ENCODE results near the gene YY1.

YY1 gene

GRCh38 chr14:100298551-100299237 is 59.8 kb downstream of the YY1 start:
- no peak for TF ChIP-seq CTCF (conservative IDR thresholded peaks at IDR 0.05)
- H3K27ac ChIP-seq = no peak overlapping the region

GRCh38 chr14:100299238-100299560 is 60.3 kb downstream of the YY1 start:
- H3K27ac ChIP-seq = no peak overlapping the region
- no peak for TF ChIP-seq CTCF (conservative IDR thresholded peaks at IDR 0.05)

DNA sequence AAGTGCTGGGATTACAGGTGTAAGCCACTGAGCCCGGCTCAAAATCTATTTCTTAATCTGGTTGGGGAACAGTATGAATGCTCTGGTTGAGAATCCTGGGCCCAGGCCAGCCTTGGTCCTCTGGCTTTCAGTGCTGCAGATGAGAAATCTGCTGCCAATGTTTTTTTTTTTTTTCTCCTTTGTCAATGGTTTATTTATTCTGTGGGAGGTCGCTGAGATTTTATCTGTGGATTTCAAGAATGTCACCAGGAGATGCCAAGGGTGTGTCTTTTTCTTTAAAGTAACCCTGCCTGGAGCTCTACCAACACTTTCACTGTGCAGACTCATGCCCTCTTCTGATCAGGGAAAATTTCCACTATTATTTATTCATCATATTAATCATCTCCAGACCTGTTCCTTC is 63.7 kb downstream of the YY1 start:
- H3K27ac ChIP-seq = peak overlapping the region; percentile 86
- no peak for TF ChIP-seq CTCF (conservative IDR thresholded peaks at IDR 0.05)

DNA sequence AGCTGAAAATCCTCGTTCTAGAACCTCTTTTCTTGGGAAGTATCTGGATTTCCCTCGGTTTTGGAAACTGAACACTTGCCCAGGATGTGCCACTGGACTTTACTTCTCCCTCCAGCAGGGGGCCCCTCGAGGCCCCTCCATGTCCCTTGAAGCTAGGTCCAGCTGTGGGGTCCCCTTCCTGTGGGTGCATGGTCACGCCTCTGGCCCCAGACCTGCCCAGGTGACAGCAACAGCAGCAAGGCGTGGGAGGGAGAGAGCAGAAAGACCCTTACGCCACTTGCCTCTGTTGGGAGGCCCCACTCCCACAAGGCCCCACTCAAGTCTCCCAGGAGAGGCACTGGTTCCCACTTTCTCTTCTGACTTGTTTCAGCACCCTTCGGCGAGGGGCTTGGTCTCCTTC is 64.2 kb downstream of the YY1 start:
- peak overlapping the region; percentile 86 for H3K27ac ChIP-seq
- peak; percentile 59 for TF ChIP-seq CTCF (conservative IDR thresholded peaks at IDR 0.05)

DNA sequence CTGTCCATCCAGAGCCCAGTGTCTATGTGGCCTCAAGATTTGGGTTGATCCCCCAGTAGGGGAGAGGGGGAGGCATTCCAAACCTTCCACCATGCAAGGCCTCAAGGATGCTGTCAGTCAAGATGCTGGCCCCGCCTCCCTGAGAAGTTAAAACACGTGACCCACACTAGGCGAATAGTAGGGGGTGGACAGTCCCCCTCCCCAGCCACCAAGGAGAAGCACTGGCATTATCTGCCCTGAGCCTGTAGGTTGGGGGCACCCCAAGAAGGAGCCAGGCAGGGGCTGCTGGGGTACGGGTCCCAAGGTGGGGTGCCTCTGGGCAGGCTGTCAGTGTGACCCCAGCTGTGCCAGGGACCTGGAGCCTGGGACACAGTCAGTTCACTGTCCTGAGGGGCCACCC is 65.0 kb downstream of the YY1 start:
- TF ChIP-seq CTCF (conservative IDR thresholded peaks at IDR 0.05) = no peak
- H3K27ac ChIP-seq = peak overlapping the region; percentile 86

- no peak for TF ChIP-seq CTCF (conservative IDR thresholded peaks at IDR 0.05)
- H3K27ac ChIP-seq = peak overlapping the region; percentile 86
Observed at GRCh38 chr14:100304825-100305323, 65.9 kb downstream of the YY1 start.

GRCh38 chr14:100305324-100306100 is 66.6 kb downstream of the YY1 start:
- TF ChIP-seq CTCF (conservative IDR thresholded peaks at IDR 0.05) = no peak
- peak overlapping the region; percentile 86 for H3K27ac ChIP-seq

Data from VCaP (cell line).